HEK293 (cell line): ENCODE results near the gene SLC16A4.
"Not testable (repeated sequence)": the region's sequence is repeated elsewhere in the genome, so short reads cannot be mapped to it uniquely, and the experiment has no call there.

Experiments used
- CTCF ChIA-PET: fragments of 350-600 bp; formaldehyde crosslinking; extraction: SDS; loops from one replicate; lab custom pipeline; 2021; ENCODE audit warnings: antibody characterized with exemption; lab: Yijun Ruan, JAX
- POLR2A ChIA-PET: fragments of 300-600 bp; formaldehyde crosslinking; extraction: SDS; loops from one replicate; lab custom pipeline; 2020; ENCODE audit warnings: antibody characterized with exemption, inconsistent platforms; lab: Yijun Ruan, JAX
- H3K27ac ChIP-seq: fragments of 200-500 bp; sonication (Bioruptor generic); 2 replicates; pipeline ENCODE4 v1.5.1; 2014; ENCODE audit warnings: low read depth, low read length, control low read depth, inconsistent platforms; ENCODE audit errors: extremely low read depth
- H3K36me3 ChIP-seq, 2 experiments: fragments of 200-500 bp in 1 of 2; sonication (Bioruptor generic) in 1 of 2; 1 replicate in 1 of 2; 2 replicates in 1 of 2; pipeline ENCODE4 v1.5.1; 2014 to 2017; ENCODE audit warnings: inconsistent platforms in 2 of 2, low read length in 2 of 2; ENCODE audit not compliant: control insufficient read depth in 2 of 2, insufficient read depth in 1 of 2
- H3K4me1 ChIP-seq: fragments of 200-500 bp; sonication (Bioruptor generic); 2 replicates; pipeline ENCODE4 v1.5.1; 2014; ENCODE audit warnings: mild to moderate bottlenecking, low read length, inconsistent platforms; ENCODE audit not compliant: control insufficient read depth, insufficient read depth
- H3K4me3 ChIP-seq: 2 replicates; pipeline ENCODE4 v1.5.1; 2011; ENCODE audit warnings: low read depth, mild to moderate bottlenecking, control low read depth, low read length, moderate library complexity
- H3K9me3 ChIP-seq: fragments of 200-500 bp; sonication (Bioruptor generic); 2 replicates; pipeline ENCODE4 v1.5.1; 2014; ENCODE audit warnings: low read depth, low read length, inconsistent platforms; ENCODE audit not compliant: control insufficient read depth, insufficient read depth
- EGR2 ChIP-seq: fragments of 450-650 bp; formaldehyde crosslinking; IDR thresholded peaks from 2 replicates; pipeline ENCODE4 v1.5.1; 2016; ENCODE audit warnings: low read depth, missing biosample characterization, missing genetic modification characterization
- FEZF1 ChIP-seq: fragments of 450-650 bp; formaldehyde crosslinking; IDR thresholded peaks from 2 replicates; pipeline ENCODE4 v1.5.1; 2016; ENCODE audit warnings: missing biosample characterization, missing genetic modification characterization
- HIC1 ChIP-seq: fragments of 450-650 bp; formaldehyde crosslinking; IDR thresholded peaks from 2 replicates; pipeline ENCODE4 v1.5.1; 2016; ENCODE audit warnings: missing biosample characterization, missing genetic modification characterization
- HOXA7 ChIP-seq: sonication (generic); formaldehyde crosslinking; IDR thresholded peaks from 2 replicates; pipeline ENCODE4 v1.8.1; 2022; ENCODE audit warnings: missing genetic modification reagents, borderline replicate concordance
- KLF1 ChIP-seq: fragments of 450-650 bp; formaldehyde crosslinking; IDR thresholded peaks from 2 replicates; pipeline ENCODE4 v1.5.1; 2016; ENCODE audit warnings: missing biosample characterization, missing genetic modification characterization
- KLF8 ChIP-seq: fragments of 450-650 bp; formaldehyde crosslinking; IDR thresholded peaks from 2 replicates; pipeline ENCODE4 v1.5.1; 2016; ENCODE audit warnings: missing biosample characterization, missing genetic modification characterization
- PRDM10 ChIP-seq: fragments of 450-650 bp; formaldehyde crosslinking; IDR thresholded peaks from 2 replicates; pipeline ENCODE4 v1.5.1; 2016; ENCODE audit warnings: missing biosample characterization, missing genetic modification characterization
- SCRT2 ChIP-seq: fragments of 450-650 bp; formaldehyde crosslinking; IDR thresholded peaks from 2 replicates; pipeline ENCODE4 v1.5.1; 2016; ENCODE audit warnings: missing biosample characterization, missing genetic modification characterization
- SP2 ChIP-seq: fragments of 450-650 bp; formaldehyde crosslinking; IDR thresholded peaks from 2 replicates; pipeline ENCODE4 v1.5.1; 2016; ENCODE audit warnings: missing biosample characterization, missing genetic modification characterization
- ZBTB1 ChIP-seq: fragments of 450-650 bp; formaldehyde crosslinking; IDR thresholded peaks from 2 replicates; pipeline ENCODE4 v1.5.1; 2016; ENCODE audit warnings: missing biosample characterization, missing genetic modification characterization
- ZBTB17 ChIP-seq: fragments of 450-650 bp; formaldehyde crosslinking; IDR thresholded peaks from 2 replicates; pipeline ENCODE4 v1.5.1; 2016; ENCODE audit warnings: missing biosample characterization, missing genetic modification characterization
- ZFHX2 ChIP-seq: fragments of 450-650 bp; formaldehyde crosslinking; conservative IDR thresholded peaks from 2 replicates; pipeline ENCODE4 v1.5.1; 2016; ENCODE audit warnings: missing biosample characterization, missing genetic modification characterization
- ZNF121 ChIP-seq: fragments of 450-650 bp; formaldehyde crosslinking; IDR thresholded peaks from 2 replicates; pipeline ENCODE4 v1.5.1; 2016; ENCODE audit warnings: missing biosample characterization, missing genetic modification characterization
- ZNF155 ChIP-seq: fragments of 450-650 bp; formaldehyde crosslinking; IDR thresholded peaks from 2 replicates; pipeline ENCODE4 v1.5.1; 2016; ENCODE audit warnings: missing biosample characterization, missing genetic modification characterization
- ZNF341 ChIP-seq: fragments of 450-650 bp; formaldehyde crosslinking; IDR thresholded peaks from 2 replicates; pipeline ENCODE4; 2016; ENCODE audit warnings: low read depth, missing biosample characterization, missing genetic modification characterization
- ZNF391 ChIP-seq: fragments of 450-650 bp; formaldehyde crosslinking; IDR thresholded peaks from 2 replicates; pipeline ENCODE4 v1.5.1; 2016; ENCODE audit warnings: low read depth, missing biosample characterization, missing genetic modification characterization, borderline replicate concordance
- ZNF394 ChIP-seq: fragments of 450-650 bp; formaldehyde crosslinking; IDR thresholded peaks from 2 replicates; pipeline ENCODE4 v1.5.1; 2016; ENCODE audit warnings: missing biosample characterization, missing genetic modification characterization, mild to moderate bottlenecking, moderate library complexity, borderline replicate concordance
- ZNF501 ChIP-seq: fragments of 450-650 bp; formaldehyde crosslinking; IDR thresholded peaks from 2 replicates; pipeline ENCODE4 v1.5.1; 2016; ENCODE audit warnings: missing biosample characterization, missing genetic modification characterization
- ZNF677 ChIP-seq: fragments of 450-650 bp; IDR thresholded peaks from 2 replicates; pipeline ENCODE4 v1.5.0; 2018; ENCODE audit warnings: missing biosample characterization, mild to moderate bottlenecking, missing genetic modification characterization, moderate library complexity
- ZNF830 ChIP-seq: fragments of 450-650 bp; IDR thresholded peaks from 2 replicates; pipeline ENCODE4 v1.5.0; 2018; ENCODE audit warnings: missing biosample characterization, missing genetic modification characterization, low read depth, mild to moderate bottlenecking, moderate library complexity

Gene SLC16A4

GRCh38 chr1:110407260-110408210 is 16.7 kb upstream of the SLC16A4 start, which contains the start of gene LAMTOR5 (continued):
- TF ChIP-seq HIC1 (0 out of 2 replicates have a peak, but pooled peaks have one; percentile 17), ZNF501 (tag by site-specific recombination) (peak; percentile 97), ZNF121 (tag by site-specific recombination) (peak; percentile 24; the same call in 1 of the 2 replicates), SP2 (tag by site-specific recombination) (peak; percentile 77), ZNF341 (peak; percentile 85), ZNF391 (tag by site-specific recombination) (0 out of 2 replicates have a peak, but pooled peaks have one; percentile 63), HOXA7 (CRISPR knock-in tag) (no peak), PRDM10 (tag by site-specific recombination) (peak; percentile 81), ZBTB1 (tag by site-specific recombination) (no peak), ZNF830 (tag by site-specific recombination) (no peak), KLF1 (peak; percentile 90), FEZF1 (tag by site-specific recombination) (0 out of 2 replicates have a peak, but pooled peaks have one; percentile 12), ZNF394 (tag by site-specific recombination) (peak; percentile 74), ZBTB17 (tag by site-specific recombination) (peak; percentile 94)

GRCh38 chr1:110406407-110406806 is 15.6 kb upstream of the SLC16A4 start:
- H3K9me3 ChIP-seq, H3K27ac ChIP-seq, POLR2A ChIA-PET, H3K4me1 ChIP-seq: not testable (repeated sequence)
- Histone ChIP-seq H3K4me3 (peak overlapping the region; percentile 98), H3K36me3 (peaks cover 22 to 46% of the 10 kb centered on the region in 2 experiments)
- TF ChIP-seq EGR2 (tag by site-specific recombination) (peak; percentile 33; the same call in 1 of the 2 replicates), ZFHX2 (tag by site-specific recombination) (peak; percentile 11; the same call in 1 of the 2 replicates)
- CTCF ChIA-PET: interaction anchor here (1.2 to 3.7 kb wide), 3 partner anchors 53 to 199 kb away, joined by 3 to 9 read pairs (median 3); no protein-coding TSS in a partner anchor

- Histone ChIP-seq H3K4me1 (no peaks in the 10 kb centered on the region), H3K4me3 (no peak overlapping the region), H3K9me3 (no peaks in the 10 kb centered on the region), H3K27ac (no peak overlapping the region), H3K36me3 (peaks cover 38 to 65% of the 10 kb centered on the region in 2 experiments)
- ChIA-PET POLR2A (no interaction called here), CTCF (interaction anchor here (0.6 to 3.7 kb wide), 2 partner anchors 17 to 197 kb away, joined by 3 to 9 read pairs; no protein-coding TSS in a partner anchor)
- TF ChIP-seq ZNF155 (tag by site-specific recombination): no peak
- TF ChIP-seq SCRT2 (tag by site-specific recombination): peak; percentile 37; the same call in 1 of the 2 replicates
- TF ChIP-seq ZNF677 (tag by site-specific recombination): no peak
- no peak for TF ChIP-seq KLF8
These were observed 13.6 kb upstream of the SLC16A4 start for GRCh38 chr1:110404401-110404800.
